K562 (cell line): ENCODE data around the gene LYAR. TPM values are rescaled to one million over a fixed set of nuclear protein-coding genes. Genes with fewer than 3 reads are reported as not detected.

Experiments
- ATAC-seq: fragments of 200-7000 bp; cut with Tn5 transposase; 3 replicates; pipeline ENCODE4 v1.9.1; 2020; ENCODE audit warnings: moderate library complexity
- BruUV-seq: library from RNA; stranded (reverse); fragments of 400-500 nt; replicated peaks from 2 replicates; lab custom pipeline; 2021; lab: Mats Ljungman, UMichigan
- CTCF ChIA-PET: fragments of 300-600 bp; formaldehyde crosslinking; extraction: SDS; loops from one replicate; lab custom pipeline; 2021; ENCODE audit warnings: low intra/inter-chr PET ratio; lab: Yijun Ruan, JAX
- POLR2A ChIA-PET: fragments of 300-600, 350-650 bp; sonication (Branson Sonifier 250); formaldehyde crosslinking; extraction: SDS; loops from one replicate; lab custom pipeline; 2021; ENCODE audit warnings: antibody characterized with exemption, inconsistent platforms; lab: Yijun Ruan, JAX
- DNase-seq, 4 experiments: peaks; one replicate each; pipeline versions ENCODE4 v3.0.0 to v3.0.0-alpha.2; 2011 to 2018; ENCODE audit warnings: low spot score in 3 of 4, mixed read lengths in 3 of 4; ENCODE audit errors: extremely low read depth in 1 of 4
- FAIRE-seq: peaks from 2 replicates; lab custom pipeline; 2011; peaks lifted over from hg19 to GRCh38; lab: Jason Lieb, UNC
- H2AFZ ChIP-seq: 2 replicates; pipeline ENCODE4 v1.6.0; 2011; ENCODE audit warnings: low read depth, low read length, control low read depth, inconsistent platforms
- H3K27ac ChIP-seq: fragments of 200-600 bp; 3 replicates; pipeline ENCODE4 v1.8.0; 2011; ENCODE audit warnings: low read depth, mild to moderate bottlenecking, control low read depth, inconsistent platforms, low read length, moderate library complexity, mixed read lengths; ENCODE audit errors: extremely low read depth
- H3K27me3 ChIP-seq, 2 experiments: fragments of 300-600 bp in 1 of 2; 2 replicates in 1 of 2; 3 replicates in 1 of 2; pipeline versions ENCODE4 v1.6.0 to v1.8.0; 2011; ENCODE audit warnings: inconsistent platforms in 2 of 2, low read length in 2 of 2, mild to moderate bottlenecking in 1 of 2, mixed read lengths in 1 of 2, moderate library complexity in 1 of 2; ENCODE audit not compliant: control insufficient read depth in 2 of 2, insufficient read depth in 2 of 2
- H3K36me3 ChIP-seq: fragments of 300-600 bp; 3 replicates; pipeline ENCODE4 v1.8.0; 2011; ENCODE audit warnings: mild to moderate bottlenecking, low read length, inconsistent platforms; ENCODE audit not compliant: control insufficient read depth, insufficient read depth
- H3K4me1 ChIP-seq, 2 experiments: fragments of 200-600 bp in 1 of 2; replicated peaks in 1 of 2; 2 replicates in 1 of 2; 3 replicates in 1 of 2; pipeline versions ENCODE4 v1.5.1 to v1.8.0; 2011; ENCODE audit warnings: inconsistent platforms in 2 of 2, low read length in 2 of 2, mild to moderate bottlenecking in 1 of 2, mixed read lengths in 1 of 2, moderate library complexity in 1 of 2; ENCODE audit not compliant: control insufficient read depth in 2 of 2, insufficient read depth in 2 of 2
- H3K4me2 ChIP-seq: 2 replicates; pipeline ENCODE4 v1.6.1; 2011; ENCODE audit warnings: low read length, control low read depth, inconsistent platforms, mixed read lengths; ENCODE audit not compliant: insufficient read depth
- H3K4me3 ChIP-seq: fragments of 200-600 bp; sonication (generic), shearing (Covaris generic); 2 replicates; pipeline ENCODE4 v1.5.1; 2016; ENCODE audit warnings: control low read depth, inconsistent platforms
- H3K79me2 ChIP-seq: fragments of 200-600 bp; 3 replicates; pipeline ENCODE4 v1.8.0; 2011; ENCODE audit warnings: low read length, inconsistent platforms; ENCODE audit not compliant: control insufficient read depth, insufficient read depth
- H3K9ac ChIP-seq, 2 experiments: 2 replicates each; pipeline versions ENCODE4 v1.6.0 to v1.6.1; 2011; ENCODE audit warnings: low read depth in 2 of 2, low read length in 2 of 2, control low read depth in 1 of 2, inconsistent platforms in 1 of 2, mild to moderate bottlenecking in 1 of 2, mixed read lengths in 1 of 2; ENCODE audit not compliant: insufficient read depth in 1 of 2
- H3K9me1 ChIP-seq: one replicate; pipeline ENCODE4 v1.6.0; 2011; ENCODE audit warnings: inconsistent platforms, mild to moderate bottlenecking, low read length, moderate library complexity; ENCODE audit not compliant: control insufficient read depth, insufficient read depth
- H3K9me3 ChIP-seq: replicated peaks from 2 replicates; pipeline ENCODE4 v1.5.1; 2011; ENCODE audit warnings: low read depth, low read length, inconsistent platforms; ENCODE audit not compliant: control insufficient read depth, insufficient read depth
- H4K20me1 ChIP-seq: replicated peaks from 2 replicates; pipeline ENCODE4 v1.6.1; 2011; ENCODE audit warnings: low read length, inconsistent platforms, mixed read lengths; ENCODE audit not compliant: control insufficient read depth, insufficient read depth
- HMGXB4 ChIP-seq: sonication (generic); formaldehyde crosslinking; IDR thresholded peaks from 2 replicates; pipeline ENCODE4 v1.8.1; 2023; ENCODE audit warnings: mild to moderate bottlenecking, missing genetic modification reagents
- KAT8 ChIP-seq: fragments of 450-650 bp; IDR thresholded peaks from 2 replicates; pipeline ENCODE4 v1.6.1; 2016; ENCODE audit warnings: low read depth, mild to moderate bottlenecking
- MED1 ChIP-seq: sonication (generic); formaldehyde crosslinking; IDR thresholded peaks from 2 replicates; pipeline ENCODE4 v1.8.1; 2023; ENCODE audit warnings: missing genetic modification reagents, borderline replicate concordance
- MYNN ChIP-seq, 2 experiments: sonication (generic); formaldehyde crosslinking in 1 of 2; IDR thresholded peaks; 2 replicates each; pipeline versions ENCODE4 v1.5.0 to v1.6.1; 2016 to 2020; ENCODE audit warnings: antibody characterized with exemption in 1 of 2, missing genetic modification reagents in 1 of 2
- NEUROD1 ChIP-seq: fragments of 150-350 bp; IDR thresholded peaks from 2 replicates; pipeline ENCODE4 v1.6.1; 2014; ENCODE audit warnings: borderline replicate concordance, low read length, low read depth; ENCODE audit not compliant: partially characterized antibody
- NR3C1 ChIP-seq: sonication (generic); formaldehyde crosslinking; IDR thresholded peaks from 2 replicates; pipeline ENCODE4 v1.8.1; 2022; ENCODE audit warnings: missing genetic modification reagents
- RBM15 ChIP-seq: fragments of 200-400 bp; formaldehyde crosslinking; IDR thresholded peaks from 2 replicates; pipeline ENCODE4 v1.6.1; 2018; ENCODE audit warnings: mild to moderate bottlenecking, low read length, moderate library complexity; ENCODE audit not compliant: insufficient read depth
- SAP30 ChIP-seq: fragments of 200-600 bp; sonication (generic); IDR thresholded peaks from 2 replicates; pipeline ENCODE4 v1.6.1; 2012; ENCODE audit warnings: borderline replicate concordance, low read depth, mild to moderate bottlenecking, moderate library complexity, low read length, control low read depth, inconsistent platforms; ENCODE audit not compliant: insufficient read depth, poor library complexity, severe bottlenecking
- SMARCE1 ChIP-seq: fragments of 450-650 bp; IDR thresholded peaks from 2 replicates; pipeline ENCODE4 v1.7.1; 2016; ENCODE audit warnings: mild to moderate bottlenecking
- SRSF3 ChIP-seq: fragments of 200-400 bp; formaldehyde crosslinking; IDR thresholded peaks from 2 replicates; pipeline ENCODE4 v1.6.1; 2016; ENCODE audit warnings: mild to moderate bottlenecking, low read length, moderate library complexity; ENCODE audit not compliant: insufficient read depth
- STAG1 ChIP-seq: sonication (generic); formaldehyde crosslinking; IDR thresholded peaks from 2 replicates; pipeline ENCODE4 v1.5.0; 2020; ENCODE audit warnings: missing genetic modification reagents, borderline replicate concordance
- ZBTB11 ChIP-seq, 3 experiments: fragments of 200-800 bp in 1 of 3; fragments of 250-450 bp in 1 of 3; fragments of 450-650 bp in 1 of 3; sonication (Bioruptor Pico) in 1 of 3; sonication (Bioruptor generic) in 1 of 3; formaldehyde crosslinking in 1 of 3; IDR thresholded peaks; 2 replicates each; pipeline versions ENCODE4 v1.6.1 to v1.8.0; 2016 to 2022; ENCODE audit warnings: mild to moderate bottlenecking in 2 of 3, missing genetic modification characterization in 2 of 3, missing compliant biosample characterization in 1 of 3, moderate library complexity in 1 of 3
- ZNF12 ChIP-seq: sonication (generic); formaldehyde crosslinking; IDR thresholded peaks from 2 replicates; pipeline ENCODE4 v1.4.0; 2020; ENCODE audit warnings: mild to moderate bottlenecking, missing genetic modification reagents
- ZNF384 ChIP-seq: IDR thresholded peaks from 2 replicates; pipeline ENCODE4 v1.6.1; 2012; ENCODE audit warnings: low read depth, low read length, improper control_type of control experiment
- ZNF57 ChIP-seq: fragments of 450-650 bp; formaldehyde crosslinking; IDR thresholded peaks from 2 replicates; pipeline ENCODE4 v1.4.0; 2020; ENCODE audit warnings: mild to moderate bottlenecking, moderate library complexity
- WGBS: fragments of 100-300 bp; shearing (Covaris generic); methylation state at CpG from one replicate; pipeline ENCODE4 v1.1.6; 2016; ENCODE audit warnings: low coverage, mixed read lengths; ENCODE audit not compliant: insufficient coverage; ENCODE audit errors: missing lambda C conversion rate; 5-methylcytosine and 5-hydroxymethylcytosine counted together
- in situ Hi-C: fragments of 300-500 bp; cut with MboI; formaldehyde crosslinking; loops from 4 replicates; pipeline ENCODE4 v1.15.0; 2018; ENCODE audit warnings: inconsistent platforms, mixed read lengths
- intact Hi-C: fragments of 100-400 bp; cut with micrococcal nuclease; formaldehyde crosslinking; loops from 2 replicates; pipeline ENCODE4 v1.14.2; 2022
- polyA plus RNA-seq, 8 experiments: library from polyadenylated mRNA; depleted of rRNA in 4 of 8; stranded (reverse) in 5 of 8; unstranded in 3 of 8; fragments of >200 nt; fragmentation: Nextera tagmentation in 2 of 8; fragmentation: Illumina TruSeq in 1 of 8; extraction: Ambion mirVana in 2 of 8; extraction: Trizol in 1 of 8; gene quantifications; 2 replicates each; pipeline versions ENCODE4 v1.2.1 to v1.2.3, GENCODE V29; 2011 to 2014; ENCODE audit warnings: inconsistent platforms in 1 of 8, missing spikeins in 1 of 8
- total RNA-seq, 7 experiments: library from RNA; depleted of rRNA in 6 of 7; stranded (reverse); fragments of >200 nt in 6 of 7; fragmentation: Illumina TruSeq in 2 of 7; extraction: Trizol in 2 of 7; gene quantifications; 2 replicates each; pipeline versions ENCODE4 v1.2.1 to v1.2.3, GENCODE V29; 2011 to 2021; ENCODE audit warnings: low replicate concordance in 1 of 7
- TF ChIP-seq, protein P1 (sequence below): sonication (generic); formaldehyde crosslinking; IDR thresholded peaks from 2 replicates; pipeline ENCODE4 v1.5.0; 2020; ENCODE audit warnings: missing genetic modification reagents

Gene LYAR
- total and polyA plus RNA-seq, 9 of the 15 experiments (the other 6 are each of a cell fraction or from before 2014, with no cell fraction given), result 28.3 to 172 (median 127) TPM

DNA sequence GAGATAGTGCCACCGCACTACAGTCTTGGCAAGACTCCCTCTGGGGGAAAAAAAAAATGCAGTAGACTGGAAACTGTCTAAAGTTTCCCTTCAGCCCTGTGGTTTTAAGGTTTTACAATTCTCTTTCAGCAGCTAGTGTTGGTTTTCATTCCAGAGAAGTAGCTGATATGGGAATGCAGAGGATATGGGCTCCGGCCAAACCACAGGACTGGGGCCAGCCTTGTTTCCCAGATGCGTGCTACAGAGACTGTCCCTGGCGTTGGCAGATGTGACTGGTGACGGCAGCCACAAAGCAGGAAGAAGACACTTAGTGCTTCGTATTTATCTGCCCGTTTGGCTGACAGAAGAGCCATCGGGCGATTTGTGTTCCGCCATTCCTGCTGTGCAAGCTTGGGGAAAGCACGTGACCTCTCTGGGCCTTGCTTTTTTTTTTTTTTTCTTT is 43.3 kb upstream of the LYAR start:
- no peak for FAIRE-seq
- 0 out of 5 replicates have a peak, but pooled peaks cover 0 to 4% of the 10 kb centered on the region in 2 experiments for H3K27me3 ChIP-seq
- H4K20me1 ChIP-seq, result no peaks in the 10 kb centered on the region
- no peak overlapping the region for H3K4me2 ChIP-seq
- H3K9me1 ChIP-seq, result no peaks in the 10 kb centered on the region
- H3K36me3 ChIP-seq, result no peaks in the 10 kb centered on the region
- no peak overlapping the region for H3K4me3 ChIP-seq
- ChIA-PET CTCF (interaction anchor here (0.6 kb wide), 1 partner anchor 61 kb away, joined by 3 read pairs; no protein-coding TSS in a partner anchor), POLR2A (interaction anchor here (0.5 to 0.8 kb wide), 2 partner anchors 40 to 45 kb away, joined by 3 read pairs; no protein-coding TSS in a partner anchor)
- peak overlapping the region; percentile 72 for H2AFZ ChIP-seq
- DNase-seq, result no peak
- no peak overlapping the region for H3K27ac ChIP-seq
- H3K4me1 ChIP-seq, result peaks cover 0 to 4% of the 10 kb centered on the region in 2 experiments; a peak in 2 of 5 replicates
- 30% methylated on average over 9 of the region's 11 CpGs for WGBS
- ATAC-seq, result no peak
- in situ Hi-C loops (no loop called here), intact Hi-C loops (no loop called here)
- H3K9me3 ChIP-seq, result no peaks in the 10 kb centered on the region
- BruUV-seq, result no TSS peak
- H3K9ac ChIP-seq, result no peak overlapping the region
- H3K79me2 ChIP-seq, result no peaks in the 10 kb centered on the region
- TF ChIP-seq ZBTB11 (CRISPR knock-in tag; IDR thresholded peaks at IDR 0.05), result peak in 1 of 3 experiments; percentile 85; a peak in 2 of 6 replicates
- TF ChIP-seq NEUROD1, result no peak
- no peak for TF ChIP-seq SRSF3
- TF ChIP-seq SMARCE1, result no peak
- no peak for TF ChIP-seq MED1
- TF ChIP-seq ZNF384, result no peak
- TF ChIP-seq STAG1, result no peak
- no peak for TF ChIP-seq KAT8
- TF ChIP-seq SAP30, result no peak
- TF ChIP-seq HMGXB4 (CRISPR knock-in tag), result no peak
- no peak for TF ChIP-seq ZNF12
- TF ChIP-seq NR3C1 (CRISPR knock-in tag), result no peak
- no peak for TF ChIP-seq ZNF57
- no peak for TF ChIP-seq RBM15
- no peak for TF ChIP-seq MYNN (IDR thresholded peaks at IDR 0.05)
- no peak for TF ChIP-seq MYNN (CRISPR knock-in tag; IDR thresholded peaks at IDR 0.05)
- TF ChIP-seq, protein P1, sequence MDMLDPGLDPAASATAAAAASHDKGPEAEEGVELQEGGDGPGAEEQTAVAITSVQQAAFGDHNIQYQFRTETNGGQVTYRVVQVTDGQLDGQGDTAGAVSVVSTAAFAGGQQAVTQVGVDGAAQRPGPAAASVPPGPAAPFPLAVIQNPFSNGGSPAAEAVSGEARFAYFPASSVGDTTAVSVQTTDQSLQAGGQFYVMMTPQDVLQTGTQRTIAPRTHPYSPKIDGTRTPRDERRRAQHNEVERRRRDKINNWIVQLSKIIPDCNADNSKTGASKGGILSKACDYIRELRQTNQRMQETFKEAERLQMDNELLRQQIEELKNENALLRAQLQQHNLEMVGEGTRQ (CRISPR knock-in tag), result no peak
